ENCODE data around the gene COL10A1.

DNA sequence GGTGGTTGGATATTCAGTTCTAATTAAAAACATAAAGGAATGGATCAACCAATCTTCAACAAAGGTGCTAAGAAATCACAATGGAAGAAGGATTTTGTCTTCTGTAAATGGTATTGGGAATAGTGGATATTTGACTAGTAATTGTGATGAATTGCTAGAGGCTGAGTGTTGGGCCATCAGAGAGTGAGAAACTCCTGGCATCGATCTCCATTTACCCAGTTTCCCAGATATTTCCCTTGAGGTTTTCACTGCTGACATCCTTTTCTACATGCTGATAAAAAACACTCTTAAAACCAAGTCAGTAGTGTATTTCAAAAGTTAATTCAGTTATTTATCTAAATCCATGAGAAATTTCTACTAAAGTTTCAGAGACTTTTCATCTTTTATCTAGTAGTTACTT, 40.4 kb upstream of the COL10A1 start:
- TF ChIP-seq POLR2A (IDR thresholded peaks at IDR 0.05): no peak
- TF ChIP-seq, protein P1, sequence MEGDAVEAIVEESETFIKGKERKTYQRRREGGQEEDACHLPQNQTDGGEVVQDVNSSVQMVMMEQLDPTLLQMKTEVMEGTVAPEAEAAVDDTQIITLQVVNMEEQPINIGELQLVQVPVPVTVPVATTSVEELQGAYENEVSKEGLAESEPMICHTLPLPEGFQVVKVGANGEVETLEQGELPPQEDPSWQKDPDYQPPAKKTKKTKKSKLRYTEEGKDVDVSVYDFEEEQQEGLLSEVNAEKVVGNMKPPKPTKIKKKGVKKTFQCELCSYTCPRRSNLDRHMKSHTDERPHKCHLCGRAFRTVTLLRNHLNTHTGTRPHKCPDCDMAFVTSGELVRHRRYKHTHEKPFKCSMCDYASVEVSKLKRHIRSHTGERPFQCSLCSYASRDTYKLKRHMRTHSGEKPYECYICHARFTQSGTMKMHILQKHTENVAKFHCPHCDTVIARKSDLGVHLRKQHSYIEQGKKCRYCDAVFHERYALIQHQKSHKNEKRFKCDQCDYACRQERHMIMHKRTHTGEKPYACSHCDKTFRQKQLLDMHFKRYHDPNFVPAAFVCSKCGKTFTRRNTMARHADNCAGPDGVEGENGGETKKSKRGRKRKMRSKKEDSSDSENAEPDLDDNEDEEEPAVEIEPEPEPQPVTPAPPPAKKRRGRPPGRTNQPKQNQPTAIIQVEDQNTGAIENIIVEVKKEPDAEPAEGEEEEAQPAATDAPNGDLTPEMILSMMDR (IDR thresholded peaks at IDR 0.05 in 8 of 11, conservative IDR thresholded peaks at IDR 0.05 in 3 of 11): no peak
